Ishikawa (cell line): ENCODE measurements around the gene ILKAP.

ENCODE experiments used
- CREB1 ChIP-seq: IDR thresholded peaks from 2 replicates; pipeline ENCODE4 v1.6.1; 2012; ENCODE audit warnings: low read depth
- EP300 ChIP-seq: IDR thresholded peaks from 2 replicates; pipeline ENCODE4 v1.6.1; 2012; ENCODE audit warnings: borderline replicate concordance
- RAD21 ChIP-seq: IDR thresholded peaks from 2 replicates; pipeline ENCODE4 v1.6.1; 2012; ENCODE audit warnings: low read depth

DNA sequence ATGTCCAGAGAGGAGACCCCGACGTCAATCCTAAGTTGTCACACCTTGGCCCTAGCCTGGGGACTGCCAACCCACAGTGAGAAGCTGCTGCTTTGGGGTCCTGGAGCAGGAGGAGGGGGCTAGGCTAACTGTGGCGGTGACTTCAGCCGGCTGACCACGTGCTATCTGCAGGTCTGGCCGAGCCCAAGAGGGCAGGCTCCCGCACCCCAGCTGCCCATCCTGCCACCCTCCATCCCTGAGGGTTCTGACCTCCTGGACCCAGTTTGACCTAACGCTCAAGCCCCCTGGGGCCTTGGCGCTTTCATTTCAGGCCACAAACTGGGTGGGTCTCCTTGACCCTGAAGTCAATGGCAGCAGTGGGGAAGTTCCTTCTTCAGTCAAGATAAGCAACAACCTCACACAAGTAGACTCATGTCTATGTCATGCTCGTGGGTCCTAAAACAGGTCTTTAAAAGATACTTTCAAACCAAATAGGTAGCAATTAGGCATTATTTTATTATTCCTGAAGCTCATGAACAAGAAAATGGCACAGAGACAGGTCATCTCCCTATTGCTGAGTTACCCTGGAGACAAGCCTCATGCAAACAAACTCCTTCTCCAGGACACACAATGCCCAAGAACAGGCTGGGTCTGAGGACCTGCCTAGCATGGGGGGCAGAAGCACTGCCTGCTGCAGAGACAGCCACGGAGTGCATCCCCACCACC, 34.1 kb upstream of the ILKAP start:
- no peak for TF ChIP-seq RAD21
- no peak for TF ChIP-seq EP300
- TF ChIP-seq CREB1 = no peak
